ENCODE measurements around the gene GPC6. TPM values are rescaled to one million over a fixed set of nuclear protein-coding genes. Genes with fewer than 3 reads are reported as not detected.

The GPC6 gene
- total RNA-seq, 1 donor from 2014 or later: 15.6 TPM

GRCh38 chr13:93228643-93228937, 2.0 kb downstream of the GPC6 start:
- DNase-seq (ENCODE audit: low spot score): no peak
- ATAC-seq: no peak

- DNase-seq (ENCODE audit: low spot score) (no peak), ATAC-seq (no peak)
Measured at GRCh38 chr13:93230261-93230855, 3.8 kb downstream of the GPC6 start.

GRCh38 chr13:93231867-93232266, 5.3 kb downstream of the GPC6 start:
- DNase-seq (ENCODE audit: low spot score) (peak; percentile 45), ATAC-seq (no peak)

GRCh38 chr13:93233997-93234416, 7.4 kb downstream of the GPC6 start:
- peak; percentile 76 for DNase-seq (ENCODE audit: low spot score)
- peak; percentile 79 for ATAC-seq

- ATAC-seq (no peak), DNase-seq (ENCODE audit: low spot score) (no peak)
Measured at GRCh38 chr13:93234459-93234858, 7.9 kb downstream of the GPC6 start.

- ATAC-seq: peak; percentile 71
- DNase-seq (ENCODE audit: low spot score): peak; percentile 47
Measured at GRCh38 chr13:93235258-93236015, 8.8 kb downstream of the GPC6 start.

- ATAC-seq (no peak), DNase-seq (ENCODE audit: low spot score) (no peak)
Measured at GRCh38 chr13:93238711-93239110, 12.1 kb downstream of the GPC6 start.

GRCh38 chr13:93243375-93244063, 16.9 kb downstream of the GPC6 start:
- peak; percentile 30 for ATAC-seq
- DNase-seq (ENCODE audit: low spot score): no peak

- ATAC-seq (peak; percentile 28), DNase-seq (ENCODE audit: low spot score) (peak; percentile 44)
Measured at GRCh38 chr13:93244141-93244917, 17.7 kb downstream of the GPC6 start.

- no peak for ATAC-seq
- no peak for DNase-seq (ENCODE audit: low spot score)
Measured at GRCh38 chr13:93244918-93245280, 18.3 kb downstream of the GPC6 start.

GRCh38 chr13:93246069-93246468, 19.5 kb downstream of the GPC6 start:
- ATAC-seq (no peak), DNase-seq (ENCODE audit: low spot score) (no peak)

- DNase-seq (ENCODE audit: low spot score) (peak; percentile 87), ATAC-seq (peak; percentile 96)
Measured at GRCh38 chr13:93248627-93249047, 22.0 kb downstream of the GPC6 start.

- ATAC-seq (no peak), DNase-seq (ENCODE audit: low spot score) (no peak)
Measured at GRCh38 chr13:93249364-93250306, 23.0 kb downstream of the GPC6 start.

- no peak for DNase-seq (ENCODE audit: low spot score)
- no peak for ATAC-seq
Measured at GRCh38 chr13:93254775-93255174, 28.2 kb downstream of the GPC6 start.

GRCh38 chr13:93256998-93257397, 30.4 kb downstream of the GPC6 start:
- ATAC-seq (no peak), DNase-seq (ENCODE audit: low spot score) (no peak)

GRCh38 chr13:93259527-93260080, 33.0 kb downstream of the GPC6 start:
- ATAC-seq (no peak), DNase-seq (ENCODE audit: low spot score) (no peak)

- DNase-seq (ENCODE audit: low spot score): no peak
- peak; percentile 50 for ATAC-seq
Measured at GRCh38 chr13:93260591-93260990, 34.0 kb downstream of the GPC6 start.

- ATAC-seq: no peak
Measured at GRCh38 chr13:93262729-93263345, 36.2 kb downstream of the GPC6 start.

GRCh38 chr13:93264876-93265275, 38.3 kb downstream of the GPC6 start:
- no peak for DNase-seq (ENCODE audit: low spot score)
- ATAC-seq: no peak

More at GRCh38 chr13:93262729-93263345, 36.2 kb downstream of the GPC6 start:
- no peak for DNase-seq (ENCODE audit: low spot score)
